ENCODE measurements around the gene LIFR. TPM values are rescaled to one million over a fixed set of nuclear protein-coding genes. Genes with fewer than 3 reads are reported as not detected.
A peak's percentile ranks its signal among the peaks of the same experiment; 100 is the strongest.

The LIFR gene
- total RNA-seq, 1 experiment from 2014 or later = 10.6 TPM

DNA sequence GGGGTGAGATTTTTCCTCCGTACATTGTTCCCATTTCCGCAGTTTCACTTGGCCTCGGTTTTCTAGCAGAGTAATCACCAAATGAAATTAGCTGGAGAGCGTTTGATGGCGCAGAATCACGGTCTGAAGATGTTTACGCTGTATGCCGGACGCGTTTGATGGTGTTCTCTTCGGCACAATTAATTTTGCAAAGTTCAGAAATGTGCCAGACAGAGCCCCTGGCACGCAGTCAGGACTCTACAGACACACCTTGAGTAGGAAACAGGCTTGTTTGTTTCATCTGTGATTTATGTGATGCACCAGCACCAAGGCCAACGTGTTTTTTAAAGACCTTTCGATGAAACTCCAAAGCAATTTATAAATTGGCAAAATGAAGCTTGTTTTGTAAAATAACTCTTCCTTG is 863 bp upstream of the LIFR start (continued):
- TF ChIP-seq EZH2phosphoT487 (IDR thresholded peaks at IDR 0.05; ENCODE audit: borderline replicate concordance) (no peak), SIN3A (IDR thresholded peaks at IDR 0.05; ENCODE audit: low read depth) (no peak), JUND (IDR thresholded peaks at IDR 0.05) (no peak), ATF3 (IDR thresholded peaks at IDR 0.05) (no peak), ZBTB33 (IDR thresholded peaks at IDR 0.05; ENCODE audit: extremely low read depth, insufficient replicate concordance, low read length) (no peak)

- H3K4me1 ChIP-seq (ENCODE audit: control insufficient read depth in 1 of 2, insufficient read depth in 2 of 2, low read length in 2 of 2) = peaks cover 0 to 16% of the 10 kb centered on the region in 2 experiments; a peak in 3 of 4 replicates
- POLR2A ChIA-PET = no interaction called here
- H2AFZ ChIP-seq (ENCODE audit: low read depth, low read length, poor library complexity, severe bottlenecking) = no peak overlapping the region
- H3K4me2 ChIP-seq (ENCODE audit: low read length) = peak overlapping the region; percentile 88
- peak; percentile 81 for ATAC-seq
- CTCF ChIA-PET = no interaction called here
- H3K79me2 ChIP-seq (ENCODE audit: insufficient read depth, low read length) = no peaks in the 10 kb centered on the region
- TF ChIP-seq ZBTB33 (IDR thresholded peaks at IDR 0.05; ENCODE audit: extremely low read depth, insufficient replicate concordance, low read length) (no peak), POLR2AphosphoS5 (IDR thresholded peaks at IDR 0.05; ENCODE audit: low read depth, low read length) (no peak; the same call in 1 of the 2 replicates), EZH2 (IDR thresholded peaks at IDR 0.05) (no peak), SRF (IDR thresholded peaks at IDR 0.05; ENCODE audit: low read depth) (no peak), CBX3 (IDR thresholded peaks at IDR 0.05; ENCODE audit: low read depth) (no peak), ELF1 (IDR thresholded peaks at IDR 0.05; ENCODE audit: borderline replicate concordance, low read depth) (no peak), EZH2phosphoT487 (IDR thresholded peaks at IDR 0.05; ENCODE audit: borderline replicate concordance) (no peak), ZNF274 (IDR thresholded peaks at IDR 0.05; ENCODE audit: low read depth, low read length) (no peak), EGR1 (IDR thresholded peaks at IDR 0.05; ENCODE audit: low read depth) (no peak), SIN3A (IDR thresholded peaks at IDR 0.05; ENCODE audit: low read depth) (no peak), TCF7L2 (IDR thresholded peaks at IDR 0.05; ENCODE audit: borderline replicate concordance, extremely low read depth, insufficient read depth, insufficient read length) (no peak), CEBPB (IDR thresholded peaks at IDR 0.05; ENCODE audit: low read depth) (no peak), YY1 (IDR thresholded peaks at IDR 0.05; ENCODE audit: extremely low read depth, insufficient replicate concordance, low read depth, low read length) (no peak)
- H3K9ac ChIP-seq (ENCODE audit: low read length) = peak overlapping the region; percentile 48
- BruUV-seq (replicated peaks) = no TSS peak
- H3K4me3 ChIP-seq (replicated peaks in 1 of 2; ENCODE audit: low read depth in 1 of 2, low read length in 2 of 2) = peak overlapping the region; percentile 60 to 67
- intact Hi-C loops (cut with micrococcal nuclease) = no loop called here
- no peaks in the 10 kb centered on the region for H3K9me3 ChIP-seq (ENCODE audit: control insufficient read depth in 1 of 2, insufficient read depth in 1 of 2, low read depth in 1 of 2, low read length in 2 of 2)
- H3K27me3 ChIP-seq (ENCODE audit: insufficient read depth, low read length) = no peaks in the 10 kb centered on the region
- no peaks in the 10 kb centered on the region for H3K9me2 ChIP-seq (ENCODE audit: insufficient read depth)
- peak overlapping the region; percentile 50; the same call in 1 of the 2 replicates for H3K27ac ChIP-seq (ENCODE audit: low read depth, low read length)
- RAD21 ChIA-PET (ENCODE audit: low non-redundant PET in 1 of 2, low total read pairs in 2 of 2, uncharacterized antibody in 2 of 2, unreplicated experiment in 2 of 2) = no interaction called here
- H3K36me3 ChIP-seq (ENCODE audit: control insufficient read depth in 1 of 2, insufficient read depth in 2 of 2, low read length in 2 of 2) = no peaks in the 10 kb centered on the region
- no peaks in the 10 kb centered on the region for H4K20me1 ChIP-seq (ENCODE audit: insufficient read depth)
- DNase-seq (ENCODE audit: low read depth, low spot score) = no peak
Observed at GRCh38 chr5:38556088-38556598, 303 bp downstream of the LIFR start.

Measured in HCT116 (cell line).